Coronary artery (tissue), 2 donors: Measurements from ENCODE around the gene C1orf198.

Experiments
- DNase-seq: peaks from one replicate; pipeline ENCODE4 v3.0.0-alpha.2; 2017; ENCODE audit warnings: low spot score
- H3K27ac ChIP-seq, 2 donors: fragments of 200-600 bp; sonication (generic); one replicate each; pipeline ENCODE4 v1.5.1; 2016 to 2019
- H3K4me3 ChIP-seq: fragments of 200-600 bp; sonication (generic); 2 replicates; pipeline ENCODE4 v1.5.1; 2016; ENCODE audit warnings: mild to moderate bottlenecking, moderate library complexity
- CTCF ChIP-seq: fragments of 200-600 bp; sonication (generic); IDR thresholded peaks from one replicate; pipeline ENCODE4 v1.5.1; 2019; ENCODE audit warnings: antibody characterized with exemption

The C1orf198 gene

GRCh38 chr1:230909974-230910754 lies 41.8 kb upstream of the C1orf198 start:
- DNase-seq: no peak
- H3K27ac ChIP-seq: peak overlapping the region; percentile 62 to 69

GRCh38 chr1:230907472-230908205 lies 39.3 kb upstream of the C1orf198 start:
- Histone ChIP-seq H3K4me3 (no peak overlapping the region), H3K27ac (no peak overlapping the region)
- DNase-seq: no peak
- TF ChIP-seq CTCF: no peak

More at GRCh38 chr1:230909974-230910754, 41.8 kb upstream of the C1orf198 start:
- no peak overlapping the region for H3K4me3 ChIP-seq
- TF ChIP-seq CTCF: no peak

- TF ChIP-seq CTCF: no peak
- no peak overlapping the region for H3K4me3 ChIP-seq
- no peak for DNase-seq
- H3K27ac ChIP-seq: no peak overlapping the region
These were observed 37.9 kb upstream of the C1orf198 start for GRCh38 chr1:230906226-230906625.

- TF ChIP-seq CTCF: no peak
- DNase-seq: no peak
- Histone ChIP-seq H3K27ac (no peak overlapping the region), H3K4me3 (no peak overlapping the region)
These were observed 37.4 kb upstream of the C1orf198 start for GRCh38 chr1:230905733-230906132.

- no peak for DNase-seq
- no peak overlapping the region for H3K4me3 ChIP-seq
- no peak for TF ChIP-seq CTCF
- no peak overlapping the region for H3K27ac ChIP-seq
These were observed 34.1 kb upstream of the C1orf198 start for GRCh38 chr1:230902349-230902923.

GRCh38 chr1:230901671-230902070 lies 33.4 kb upstream of the C1orf198 start:
- TF ChIP-seq CTCF: no peak
- no peak for DNase-seq
- Histone ChIP-seq H3K4me3 (no peak overlapping the region), H3K27ac (peak overlapping the region; percentile 11 to 76)
